ENCODE data around the gene KCNH5.

The KCNH5 gene

GRCh38 chr14:62667421-62667914, 377.8 kb downstream of the KCNH5 start:
- peak in 1 of 2 experiments; percentile 14 for DNase-seq

GRCh38 chr14:62665286-62665685, 380.0 kb downstream of the KCNH5 start:
- DNase-seq, result no peak

- DNase-seq, result no peak
These were observed 381.8 kb downstream of the KCNH5 start for GRCh38 chr14:62663456-62663821.

GRCh38 chr14:62662811-62663455, 382.3 kb downstream of the KCNH5 start:
- peak; percentile 32 to 78 for DNase-seq

GRCh38 chr14:62661818-62662217, 383.4 kb downstream of the KCNH5 start:
- DNase-seq, result no peak

- DNase-seq, result no peak
These were observed 386.6 kb downstream of the KCNH5 start for GRCh38 chr14:62658631-62659030.

- no peak for DNase-seq
These were observed 387.9 kb downstream of the KCNH5 start for GRCh38 chr14:62657376-62657775.

- DNase-seq, result peak; percentile 47 to 79
These were observed 390.1 kb downstream of the KCNH5 start for GRCh38 chr14:62655166-62655565.

GRCh38 chr14:62654641-62655040, 390.6 kb downstream of the KCNH5 start:
- no peak for DNase-seq

Measured in NCI-H524 (cell line).